ENCODE results near the gene UNC80.

- TF ChIP-seq CTCF (conservative IDR thresholded peaks at IDR 0.05; ENCODE audit: low read depth, low read length): no peak
- TF ChIP-seq EZH2 (IDR thresholded peaks at IDR 0.05; ENCODE audit: low read length, unreplicated experiment): no peak
- no peak for TF ChIP-seq EZH2phosphoT487 (IDR thresholded peaks at IDR 0.05; ENCODE audit: borderline replicate concordance, low read length)
Observed at GRCh38 chr2:209761566-209761965, 10.1 kb upstream of the UNC80 start.
